Prostate gland (tissue), 2 donors: Measurements from ENCODE around the gene ALPK3. TPM values are rescaled to one million over a fixed set of nuclear protein-coding genes. Genes with fewer than 3 reads are reported as not detected.

Experiments
- DNase-seq: peaks from one replicate; pipeline ENCODE4 v3.0.0-alpha.2; 2019; ENCODE audit warnings: low spot score
- H3K27ac ChIP-seq, 2 donors: fragments of 200-600 bp; sonication (generic); 2 replicates each; pipeline ENCODE4 v1.5.1; 2017 to 2019
- H3K27me3 ChIP-seq: fragments of 200-600 bp; sonication (generic); replicated peaks from 2 replicates; pipeline ENCODE4 v1.5.1; 2019; ENCODE audit not compliant: insufficient read depth
- H3K36me3 ChIP-seq, 2 donors: fragments of 200-600 bp; sonication (generic); 1 replicate in 1 of 2; 2 replicates in 1 of 2; pipeline versions ENCODE4 v1.5.1 to v1.8.1; 2017 to 2019
- H3K4me1 ChIP-seq: fragments of 200-600 bp; sonication (generic); replicated peaks from 2 replicates; pipeline ENCODE4 v1.5.1; 2019
- H3K4me3 ChIP-seq, 2 donors: fragments of 200-600 bp; sonication (generic); 2 replicates each; pipeline ENCODE4 v1.5.1; 2017 to 2019
- H3K9me3 ChIP-seq: fragments of 200-600 bp; sonication (generic); 2 replicates; pipeline ENCODE4 v1.5.1; 2017
- POLR2A ChIP-seq: fragments of 450-650 bp; IDR thresholded peaks from one replicate; pipeline ENCODE4 v1.6.1; 2016; ENCODE audit warnings: antibody characterized with exemption, mild to moderate bottlenecking
- POLR2AphosphoS5 ChIP-seq: sonication (generic); formaldehyde crosslinking; IDR thresholded peaks from one replicate; pipeline ENCODE4 v1.6.1; 2017; ENCODE audit warnings: antibody characterized with exemption
- WGBS: methylation state at CpG from one replicate; pipeline ENCODE4 v1.1.5; 2018; 5-methylcytosine and 5-hydroxymethylcytosine counted together
- intact Hi-C: fragments of 100-400 bp; cut with DNase I; formaldehyde crosslinking; loops from one replicate; pipeline ENCODE4 v1.14.2; 2022
- total RNA-seq, 2 donors: library from RNA; depleted of rRNA; stranded (reverse); fragments of >200 nt; gene quantifications; one replicate each; pipeline ENCODE4 v1.1.0, GENCODE V29; 2016
- TF ChIP-seq, protein P1 (sequence below), 4 experiments: fragments of 200-600 bp in 2 of 4; fragments of 450-650 bp in 2 of 4; sonication (generic) in 2 of 4; IDR thresholded peaks; 1 replicate in 3 of 4; 2 replicates in 1 of 4; pipeline ENCODE4 v1.5.1; 2016 to 2019; ENCODE audit warnings: antibody characterized with exemption in 4 of 4, mild to moderate bottlenecking in 2 of 4, moderate library complexity in 2 of 4

Gene ALPK3
- total RNA-seq, 2 donors from 2014 or later, result 0.68 to 7.2 TPM

GRCh38 chr15:84775867-84776449 lies 41.2 kb upstream of the ALPK3 start:
- Histone ChIP-seq H3K4me1 (no peaks in the 10 kb centered on the region), H3K9me3 (no peaks in the 10 kb centered on the region), H3K4me3 (no peak overlapping the region), H3K27me3 (no peaks in the 10 kb centered on the region), H3K27ac (no peak overlapping the region), H3K36me3 (no peaks in the 10 kb centered on the region)
- intact Hi-C loops, result no loop called here
- TF ChIP-seq POLR2A, result no peak
- TF ChIP-seq, protein P1, sequence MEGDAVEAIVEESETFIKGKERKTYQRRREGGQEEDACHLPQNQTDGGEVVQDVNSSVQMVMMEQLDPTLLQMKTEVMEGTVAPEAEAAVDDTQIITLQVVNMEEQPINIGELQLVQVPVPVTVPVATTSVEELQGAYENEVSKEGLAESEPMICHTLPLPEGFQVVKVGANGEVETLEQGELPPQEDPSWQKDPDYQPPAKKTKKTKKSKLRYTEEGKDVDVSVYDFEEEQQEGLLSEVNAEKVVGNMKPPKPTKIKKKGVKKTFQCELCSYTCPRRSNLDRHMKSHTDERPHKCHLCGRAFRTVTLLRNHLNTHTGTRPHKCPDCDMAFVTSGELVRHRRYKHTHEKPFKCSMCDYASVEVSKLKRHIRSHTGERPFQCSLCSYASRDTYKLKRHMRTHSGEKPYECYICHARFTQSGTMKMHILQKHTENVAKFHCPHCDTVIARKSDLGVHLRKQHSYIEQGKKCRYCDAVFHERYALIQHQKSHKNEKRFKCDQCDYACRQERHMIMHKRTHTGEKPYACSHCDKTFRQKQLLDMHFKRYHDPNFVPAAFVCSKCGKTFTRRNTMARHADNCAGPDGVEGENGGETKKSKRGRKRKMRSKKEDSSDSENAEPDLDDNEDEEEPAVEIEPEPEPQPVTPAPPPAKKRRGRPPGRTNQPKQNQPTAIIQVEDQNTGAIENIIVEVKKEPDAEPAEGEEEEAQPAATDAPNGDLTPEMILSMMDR (IDR thresholded peaks at IDR 0.05), result no peak
- no peak for TF ChIP-seq POLR2AphosphoS5
- DNase-seq, result no peak
- 79% methylated on average over 1 of the region's 1 CpG for WGBS

GRCh38 chr15:84778194-84778593 lies 39.0 kb upstream of the ALPK3 start:
- DNase-seq, result no peak
- Histone ChIP-seq H3K27ac (no peak overlapping the region), H3K27me3 (no peaks in the 10 kb centered on the region), H3K4me3 (no peak overlapping the region), H3K9me3 (no peaks in the 10 kb centered on the region), H3K4me1 (no peaks in the 10 kb centered on the region), H3K36me3 (peaks cover 3 to 5% of the 10 kb centered on the region in 2 donors)
- no peak for TF ChIP-seq POLR2A
- TF ChIP-seq, protein P1 (IDR thresholded peaks at IDR 0.05), result no peak
- WGBS, result 79% methylated on average over 13 of the region's 13 CpGs
- intact Hi-C loops, result no loop called here

- H3K36me3 ChIP-seq, result peaks cover 12 to 20% of the 10 kb centered on the region in 2 donors
- no peaks in the 10 kb centered on the region for H3K9me3 ChIP-seq
- TF ChIP-seq POLR2A (no peak), POLR2AphosphoS5 (no peak)
- TF ChIP-seq, protein P1 (IDR thresholded peaks at IDR 0.05), result no peak
- H3K27ac ChIP-seq, result no peak overlapping the region
- H3K4me1 ChIP-seq, result no peaks in the 10 kb centered on the region
- H3K4me3 ChIP-seq, result no peak overlapping the region
- DNase-seq, result no peak
- 82% methylated on average over 3 of the region's 3 CpGs for WGBS
- H3K27me3 ChIP-seq, result no peaks in the 10 kb centered on the region
- intact Hi-C loops, result no loop called here
Observed at GRCh38 chr15:84780492-84780891, 36.7 kb upstream of the ALPK3 start.

GRCh38 chr15:84781495-84781894 lies 35.7 kb upstream of the ALPK3 start:
- peaks cover 12 to 20% of the 10 kb centered on the region in 2 donors for H3K36me3 ChIP-seq
- no peaks in the 10 kb centered on the region for H3K4me1 ChIP-seq
- no peaks in the 10 kb centered on the region for H3K9me3 ChIP-seq
- no peak overlapping the region for H3K27ac ChIP-seq
- intact Hi-C loops, result no loop called here
- no peak overlapping the region for H3K4me3 ChIP-seq
- no peak for DNase-seq
- no peaks in the 10 kb centered on the region for H3K27me3 ChIP-seq
- WGBS, result 93% methylated on average over 1 of the region's 1 CpG
- no peak for TF ChIP-seq POLR2A
- TF ChIP-seq POLR2AphosphoS5, result no peak
- TF ChIP-seq, protein P1 (IDR thresholded peaks at IDR 0.05), result no peak

GRCh38 chr15:84782346-84782745 lies 34.8 kb upstream of the ALPK3 start:
- Histone ChIP-seq H3K4me1 (no peaks in the 10 kb centered on the region), H3K27ac (no peak overlapping the region), H3K27me3 (no peaks in the 10 kb centered on the region), H3K4me3 (no peak overlapping the region), H3K9me3 (no peaks in the 10 kb centered on the region), H3K36me3 (peaks cover 12 to 20% of the 10 kb centered on the region in 2 donors)
- intact Hi-C loops, result no loop called here
- TF ChIP-seq POLR2A (no peak), POLR2AphosphoS5 (no peak)
- no peak for DNase-seq
